SK-N-MC (cell line): ENCODE results near the gene TAS2R4.

ENCODE experiments used
- EZH2 ChIP-seq: fragments of 200-600 bp; sonication (generic); IDR thresholded peaks from one replicate; pipeline ENCODE4 v1.6.1; 2017; ENCODE audit warnings: antibody characterized with exemption
- POLR2AphosphoS5 ChIP-seq: IDR thresholded peaks from 2 replicates; pipeline ENCODE4 v1.6.1; 2012; ENCODE audit warnings: mild to moderate bottlenecking, low read depth, low read length, borderline replicate concordance

DNA sequence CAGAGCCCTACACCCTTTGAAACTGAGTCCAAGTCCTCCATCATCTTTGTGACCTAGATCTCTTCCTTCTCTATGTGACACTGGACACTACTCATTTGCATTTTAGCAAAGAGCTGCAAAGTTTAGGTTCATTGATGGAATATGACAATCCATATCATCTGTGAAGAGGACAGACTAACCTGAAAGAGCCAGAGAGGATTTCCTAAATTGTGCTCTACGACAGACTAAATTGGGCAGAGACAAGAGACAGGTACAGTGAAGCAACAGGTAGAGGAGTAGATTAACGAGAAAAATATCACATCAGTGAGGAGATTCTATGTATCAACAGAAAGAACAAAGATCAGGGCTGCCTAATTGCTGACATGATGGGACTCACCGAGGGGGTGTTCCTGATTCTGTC, 12.7 kb upstream of the TAS2R4 start, which contains the start of gene TAS2R3:
- TF ChIP-seq POLR2AphosphoS5, result no peak
- TF ChIP-seq EZH2, result no peak
